ENCODE results near the gene GAS2L1.
"Not testable (repeated sequence)": the region's sequence is repeated elsewhere in the genome, so short reads cannot be mapped to it uniquely, and the experiment has no call there.

Gene GAS2L1

DNA sequence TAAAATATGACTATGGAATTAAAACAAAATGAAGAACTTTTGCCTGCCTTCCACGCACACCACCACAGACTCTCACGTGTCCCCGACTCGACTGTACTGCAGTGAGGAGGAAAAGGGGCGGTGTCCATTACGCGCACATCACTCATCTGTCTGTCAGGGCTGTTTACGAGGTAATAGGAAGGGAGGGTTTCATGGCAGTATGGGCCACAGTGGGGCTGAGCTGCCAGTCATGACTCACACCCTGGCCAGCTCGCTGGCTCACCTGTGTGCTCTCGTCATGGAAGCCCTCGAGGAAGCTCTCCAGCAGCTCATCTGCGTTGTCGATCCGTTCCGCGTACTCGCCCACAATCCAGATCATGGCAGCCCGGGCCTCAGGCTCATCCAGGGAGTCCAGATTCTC is 42.5 kb downstream of the GAS2L1 start:
- DNase-seq (ENCODE audit: low read depth): no peak
- no peak for TF ChIP-seq CTCF (conservative IDR thresholded peaks at IDR 0.05; ENCODE audit: low read depth, low read length)
- no peak overlapping the region for H3K4me3 ChIP-seq (ENCODE audit: low read length)

GRCh38 chr22:29351042-29351441 is 44.6 kb downstream of the GAS2L1 start:
- no peak for TF ChIP-seq CTCF (conservative IDR thresholded peaks at IDR 0.05; ENCODE audit: low read depth, low read length)
- H3K4me3 ChIP-seq (ENCODE audit: low read length): no peak overlapping the region
- no peak for DNase-seq (ENCODE audit: low read depth)

GRCh38 chr22:29351891-29352290 is 45.4 kb downstream of the GAS2L1 start:
- no peak overlapping the region for H3K4me3 ChIP-seq (ENCODE audit: low read length)
- no peak for DNase-seq (ENCODE audit: low read depth)
- TF ChIP-seq CTCF (conservative IDR thresholded peaks at IDR 0.05; ENCODE audit: low read depth, low read length): no peak

- DNase-seq (ENCODE audit: low read depth): no peak
- no peak overlapping the region for H3K4me3 ChIP-seq (ENCODE audit: low read length)
- TF ChIP-seq CTCF (conservative IDR thresholded peaks at IDR 0.05; ENCODE audit: low read depth, low read length): no peak
These were observed 46.3 kb downstream of the GAS2L1 start for GRCh38 chr22:29352778-29353177.

DNA sequence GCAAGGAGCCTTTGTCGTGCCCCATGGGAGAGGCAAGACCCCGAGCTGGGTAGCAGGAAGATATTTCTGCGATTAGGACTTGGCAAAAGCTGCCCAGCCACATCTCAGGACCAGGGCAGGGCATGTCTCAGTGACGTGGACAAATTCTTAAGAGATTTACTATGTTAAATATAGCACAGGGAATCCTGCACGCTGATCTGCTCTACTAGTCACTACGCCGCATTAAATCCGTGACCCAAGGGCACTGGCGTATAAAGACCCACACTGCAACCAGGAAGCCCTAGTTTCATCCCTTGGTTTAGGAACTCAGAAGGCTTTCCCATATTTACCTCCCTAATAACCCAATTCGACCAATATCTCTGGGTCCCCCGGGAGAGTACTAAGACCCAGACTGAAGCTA is 46.8 kb downstream of the GAS2L1 start:
- no peak overlapping the region for H3K4me3 ChIP-seq (ENCODE audit: low read length)
- peak; percentile 81 for DNase-seq (ENCODE audit: low read depth)
- no peak for TF ChIP-seq CTCF (conservative IDR thresholded peaks at IDR 0.05; ENCODE audit: low read depth, low read length)

- no peak for TF ChIP-seq CTCF (conservative IDR thresholded peaks at IDR 0.05; ENCODE audit: low read depth, low read length)
- H3K4me3 ChIP-seq (ENCODE audit: low read length): no peak overlapping the region
- DNase-seq (ENCODE audit: low read depth): no peak
These were observed 47.4 kb downstream of the GAS2L1 start for GRCh38 chr22:29353860-29354259.

- not testable (repeated sequence) for H3K4me3 ChIP-seq (ENCODE audit: low read length); DNase-seq (ENCODE audit: low read depth)
These were observed 50.9 kb downstream of the GAS2L1 start for GRCh38 chr22:29357193-29357890.
